ENCODE data around the gene TKT.

GRCh38 chr3:53303549-53303948 is 47.7 kb upstream of the TKT start:
- TF ChIP-seq, protein P1, sequence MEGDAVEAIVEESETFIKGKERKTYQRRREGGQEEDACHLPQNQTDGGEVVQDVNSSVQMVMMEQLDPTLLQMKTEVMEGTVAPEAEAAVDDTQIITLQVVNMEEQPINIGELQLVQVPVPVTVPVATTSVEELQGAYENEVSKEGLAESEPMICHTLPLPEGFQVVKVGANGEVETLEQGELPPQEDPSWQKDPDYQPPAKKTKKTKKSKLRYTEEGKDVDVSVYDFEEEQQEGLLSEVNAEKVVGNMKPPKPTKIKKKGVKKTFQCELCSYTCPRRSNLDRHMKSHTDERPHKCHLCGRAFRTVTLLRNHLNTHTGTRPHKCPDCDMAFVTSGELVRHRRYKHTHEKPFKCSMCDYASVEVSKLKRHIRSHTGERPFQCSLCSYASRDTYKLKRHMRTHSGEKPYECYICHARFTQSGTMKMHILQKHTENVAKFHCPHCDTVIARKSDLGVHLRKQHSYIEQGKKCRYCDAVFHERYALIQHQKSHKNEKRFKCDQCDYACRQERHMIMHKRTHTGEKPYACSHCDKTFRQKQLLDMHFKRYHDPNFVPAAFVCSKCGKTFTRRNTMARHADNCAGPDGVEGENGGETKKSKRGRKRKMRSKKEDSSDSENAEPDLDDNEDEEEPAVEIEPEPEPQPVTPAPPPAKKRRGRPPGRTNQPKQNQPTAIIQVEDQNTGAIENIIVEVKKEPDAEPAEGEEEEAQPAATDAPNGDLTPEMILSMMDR (IDR thresholded peaks at IDR 0.05): no peak
- TF ChIP-seq POLR2AphosphoS5 (IDR thresholded peaks at IDR 0.05; ENCODE audit: insufficient read depth in 1 of 2, low read depth in 1 of 2) (no peak), POLR2A (IDR thresholded peaks at IDR 0.05) (no peak)

Data from vagina (tissue), 2 donors.